Measurements from ENCODE around the gene ARSB.
"Not testable (repeated sequence)": the region's sequence is repeated elsewhere in the genome, so short reads cannot be mapped to it uniquely, and the experiment has no call there.

- TF ChIP-seq POLR2A, CTCF (IDR thresholded peaks at IDR 0.05): not testable (repeated sequence)
Observed at GRCh38 chr5:78762743-78763142, 222.4 kb downstream of the ARSB start.
